Body of pancreas (tissue), 4 donors: Measurements from ENCODE around the gene SCAP. TPM values are rescaled to one million over a fixed set of nuclear protein-coding genes. Genes with fewer than 3 reads are reported as not detected.

Experiments used
- ATAC-seq: fragments of 150-250 bp; one replicate; pipeline ENCODE4 v1.9.1; 2016
- DNase-seq, 4 donors: peaks; one replicate each; pipeline ENCODE4 v3.0.0-alpha.2; 2019
- H3K27ac ChIP-seq, 4 donors: fragments of 200-600 bp; sonication (generic); 1 replicate in 3 of 4; 2 replicates in 1 of 4; pipeline versions ENCODE4 v1.5.1 to v1.6.1; 2016 to 2019; ENCODE audit warnings: mild to moderate bottlenecking in 1 of 4, mixed read lengths in 1 of 4, moderate library complexity in 1 of 4
- H3K27me3 ChIP-seq, 2 donors: fragments of 200-600 bp; sonication (generic); one replicate each; pipeline ENCODE4 v1.6.0; 2016; ENCODE audit warnings: mild to moderate bottlenecking in 1 of 2
- H3K36me3 ChIP-seq, 2 donors: fragments of 200-600 bp; sonication (generic); replicated peaks in 1 of 2; 2 replicates each; pipeline ENCODE4 v1.5.1; 2016; ENCODE audit warnings: low read depth in 2 of 2; ENCODE audit not compliant: insufficient read depth in 1 of 2
- H3K4me1 ChIP-seq: fragments of 200-600 bp; sonication (generic); one replicate; pipeline ENCODE4 v1.6.0; 2016
- H3K4me3 ChIP-seq, 2 donors: fragments of 200-600 bp; sonication (generic); 1 replicate in 1 of 2; 2 replicates in 1 of 2; pipeline ENCODE4 v1.5.1; 2016 to 2019
- H3K9me3 ChIP-seq, 3 donors: fragments of 200-600 bp; sonication (generic); 1 replicate in 2 of 3; 2 replicates in 1 of 3; pipeline ENCODE4 v1.5.1; 2016
- CTCF ChIP-seq, 7 experiments: fragments of 450-650 bp in 4 of 7; fragments of 200-600 bp in 3 of 7; sonication (generic) in 3 of 7; IDR thresholded peaks; one replicate each; pipeline ENCODE4 v1.5.1; 2016 to 2019; ENCODE audit warnings: antibody characterized with exemption in 7 of 7
- POLR2A ChIP-seq, 3 donors: fragments of 450-650 bp; IDR thresholded peaks; one replicate each; pipeline ENCODE4 v1.6.1; 2016; ENCODE audit warnings: antibody characterized with exemption in 3 of 3, mild to moderate bottlenecking in 2 of 3
- WGBS, 2 donors: methylation state at CpG; one replicate each; pipeline ENCODE4 v1.1.5; 2017; 5-methylcytosine and 5-hydroxymethylcytosine counted together
- intact Hi-C: fragments of 100-400 bp; cut with DNase I; formaldehyde crosslinking; loops from one replicate; pipeline ENCODE4 v1.15.1; 2023
- total RNA-seq, 2 donors: library from RNA; depleted of rRNA; stranded (reverse); fragments of >200 nt; gene quantifications; one replicate each; pipeline ENCODE4 v1.1.0, GENCODE V29; 2016

Gene SCAP
- total RNA-seq, 2 donors from 2014 or later: 56.6 to 122 TPM

- no peaks in the 10 kb centered on the region for H3K27me3 ChIP-seq
- DNase-seq (no peak), ATAC-seq (no peak)
- no peak for TF ChIP-seq POLR2A (IDR thresholded peaks at IDR 0.05)
- no peak for TF ChIP-seq CTCF (IDR thresholded peaks at IDR 0.05)
- no peaks in the 10 kb centered on the region for H3K9me3 ChIP-seq
- peaks cover 24% of the 10 kb centered on the region for H3K4me1 ChIP-seq
- intact Hi-C loops: no loop called here
- no peak overlapping the region for H3K4me3 ChIP-seq
- 58 to 73% methylated on average over 7 of the region's 7 CpGs for WGBS, 2 donors
- no peak overlapping the region for H3K27ac ChIP-seq
- H3K36me3 ChIP-seq: peaks cover 0 to 4% of the 10 kb centered on the region in 2 donors
Observed at GRCh38 chr3:47398228-47398627, 77.5 kb downstream of the SCAP start.

- TF ChIP-seq POLR2A (IDR thresholded peaks at IDR 0.05) (no peak), CTCF (IDR thresholded peaks at IDR 0.05) (no peak)
- no peak for ATAC-seq
- no peak for DNase-seq
- Histone ChIP-seq H3K27me3 (no peaks in the 10 kb centered on the region), H3K27ac (peak overlapping the region in 3 of 4 donors; percentile 44 to 77 (median 76)), H3K4me1 (peaks cover 34% of the 10 kb centered on the region), H3K9me3 (no peaks in the 10 kb centered on the region), H3K4me3 (no peak overlapping the region), H3K36me3 (peaks cover 0 to 4% of the 10 kb centered on the region in 2 donors)
- intact Hi-C loops: no loop called here
- 70 to 77% methylated on average over 3 of the region's 3 CpGs for WGBS, 2 donors
Observed at GRCh38 chr3:47394881-47395280, 80.9 kb downstream of the SCAP start.

GRCh38 chr3:47394140-47394870, 81.4 kb downstream of the SCAP start:
- Histone ChIP-seq H3K9me3 (no peaks in the 10 kb centered on the region), H3K27ac (peak overlapping the region; percentile 44 to 77 (median 62)), H3K36me3 (peaks cover 0 to 2% of the 10 kb centered on the region in 2 donors), H3K27me3 (no peaks in the 10 kb centered on the region), H3K4me1 (peaks cover 34% of the 10 kb centered on the region), H3K4me3 (no peak overlapping the region)
- ATAC-seq (peak; percentile 69), DNase-seq (no peak)
- intact Hi-C loops: no loop called here
- TF ChIP-seq CTCF (IDR thresholded peaks at IDR 0.05): peak in 2 of 7 experiments; percentile 22 to 29
- no peak for TF ChIP-seq POLR2A (IDR thresholded peaks at IDR 0.05)
- WGBS, 2 donors: 15 to 29% methylated on average over 8 of the region's 8 CpGs

- TF ChIP-seq POLR2A (IDR thresholded peaks at IDR 0.05) (no peak), CTCF (IDR thresholded peaks at IDR 0.05) (no peak)
- WGBS, 2 donors: 90 to 91% methylated on average over 3 of the region's 3 CpGs
Observed at GRCh38 chr3:47392933-47393332, 82.8 kb downstream of the SCAP start.

GRCh38 chr3:47385796-47386195, 89.9 kb downstream of the SCAP start:
- Histone ChIP-seq H3K36me3 (no peaks in the 10 kb centered on the region), H3K9me3 (no peaks in the 10 kb centered on the region), H3K4me1 (peaks cover 44% of the 10 kb centered on the region), H3K27ac (peak overlapping the region in 2 of 4 donors; percentile 3 to 36), H3K4me3 (no peak overlapping the region), H3K27me3 (no peaks in the 10 kb centered on the region)
- DNase-seq (no peak), ATAC-seq (no peak)
- intact Hi-C loops: no loop called here
- TF ChIP-seq POLR2A (IDR thresholded peaks at IDR 0.05): no peak
- TF ChIP-seq CTCF (IDR thresholded peaks at IDR 0.05): no peak
- WGBS, 2 donors: 62 to 69% methylated on average over 2 of the region's 2 CpGs

More at GRCh38 chr3:47392933-47393332, 82.8 kb downstream of the SCAP start:
- ATAC-seq (no peak), DNase-seq (no peak)
- H3K36me3 ChIP-seq: peaks cover 0 to 1% of the 10 kb centered on the region in 2 donors
- H3K4me3 ChIP-seq: no peak overlapping the region
- intact Hi-C loops: no loop called here
- H3K4me1 ChIP-seq: peaks cover 34% of the 10 kb centered on the region
- peak overlapping the region in 1 of 4 donors; percentile 77 for H3K27ac ChIP-seq
- no peaks in the 10 kb centered on the region for H3K27me3 ChIP-seq
- no peaks in the 10 kb centered on the region for H3K9me3 ChIP-seq
